Measurements from ENCODE around the gene SPANXN3. TPM values are rescaled to one million over a fixed set of nuclear protein-coding genes. Genes with fewer than 3 reads are reported as not detected.

The SPANXN3 gene
- total RNA-seq = not detected in 2 replicates

GRCh38 chrX:143517375-143517774 lies at the start of gene SPANXN3:
Gene SPANXN3 (minus strand): TSS chrX:143517475. CDS start chrX:143517391, 84 bp downstream.

Other genes with a start within 250 kb of the SPANXN3 start
- 0.43 and 2.0 TPM in 2 replicates for gene SLITRK4, start 118.6 kb upstream of the SPANXN3 start, total RNA-seq
- gene SPANXN2, start 203.3 kb upstream of the SPANXN3 start, total RNA-seq = not detected in 2 replicates

Data from smooth muscle cell of the pulmonary artery (primary cell).